Limb (tissue), 2 donors: ENCODE measurements around the gene GAB2.

Experiments used
- DNase-seq, 2 donors: peaks; one replicate each; pipeline ENCODE4 v3.0.0-alpha.2; 2016; ENCODE audit errors: extremely low spot score in 2 of 2

The GAB2 gene

DNA sequence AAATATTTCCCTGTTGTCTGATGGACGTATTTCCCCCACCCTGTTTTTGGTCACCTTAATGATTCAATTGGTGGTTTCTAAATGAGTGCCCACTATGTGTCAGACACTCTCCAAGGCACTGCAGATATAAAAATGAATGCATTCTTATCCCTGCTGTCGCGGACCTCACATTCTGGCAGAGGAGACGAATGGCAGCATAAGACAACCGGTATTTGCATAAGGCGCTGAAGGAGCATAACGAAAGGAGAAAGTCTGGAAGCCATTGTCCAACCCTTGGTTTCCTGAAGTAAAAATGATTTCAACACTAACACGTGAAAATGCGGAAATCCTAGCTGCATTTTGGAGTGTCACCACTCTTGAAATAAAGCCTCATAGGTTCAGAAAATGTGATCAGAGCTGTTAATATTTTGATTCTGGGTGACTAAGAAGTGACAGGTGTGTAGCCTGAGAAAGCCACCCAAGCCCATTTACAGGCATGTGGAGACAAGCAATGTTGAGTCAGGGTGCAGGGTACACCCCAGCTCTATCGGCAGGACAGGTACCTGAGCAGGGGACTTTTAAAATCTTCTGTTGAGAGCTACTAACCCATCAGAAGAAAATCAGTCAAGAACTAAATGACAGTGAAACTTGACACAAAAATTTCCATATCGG is 10.1 kb upstream of the GAB2 start:
- no peak for DNase-seq

DNA sequence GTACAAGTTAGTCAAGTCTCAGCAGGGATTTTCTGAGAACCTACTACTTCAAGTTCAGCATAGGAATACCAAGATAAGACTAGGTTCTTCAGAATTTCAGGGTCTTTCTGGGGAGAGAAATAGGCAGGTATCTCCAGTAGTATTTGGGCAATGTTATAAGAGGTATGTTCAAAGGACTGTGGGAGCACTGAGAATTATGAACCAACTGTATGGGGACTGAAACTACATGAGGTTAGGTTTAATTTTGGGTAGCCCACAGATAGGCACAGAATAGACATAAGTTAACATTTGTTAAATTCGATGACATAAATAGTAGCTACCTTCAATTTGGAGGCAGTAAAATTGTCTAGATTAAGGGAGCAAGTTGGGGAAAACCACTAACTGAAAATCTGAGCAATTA is 9.2 kb upstream of the GAB2 start:
- no peak for DNase-seq

DNA sequence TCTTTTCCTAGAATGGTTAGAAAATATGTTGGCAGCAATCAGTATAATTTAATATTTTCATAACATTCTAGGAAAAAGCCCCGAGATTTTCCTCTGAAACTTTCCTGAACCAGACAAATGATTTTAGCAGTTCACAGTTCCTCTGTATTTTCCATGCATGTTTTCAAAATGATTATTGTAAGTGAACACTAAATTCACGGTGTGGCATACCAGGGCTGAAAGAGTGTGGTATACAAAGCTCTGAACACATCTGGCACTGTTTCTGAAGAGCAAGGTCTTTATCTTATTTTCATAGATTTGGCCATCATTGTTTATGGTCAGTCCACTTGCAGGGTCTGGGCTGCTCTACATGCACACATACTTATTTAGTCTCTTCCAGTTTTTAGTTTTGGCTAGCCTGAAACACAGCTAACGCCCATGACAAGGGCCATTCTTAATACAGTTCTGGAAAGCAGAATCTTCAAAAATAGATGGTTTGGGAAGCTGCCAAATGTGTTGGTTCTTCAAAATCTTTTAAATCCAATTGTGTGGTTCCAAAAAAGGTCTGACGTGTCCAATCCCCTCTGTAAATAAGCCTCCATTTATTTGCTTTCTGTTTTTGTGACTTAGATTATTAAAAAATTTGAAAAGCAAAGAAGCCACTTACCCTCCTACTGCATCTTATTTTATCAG is 7.9 kb upstream of the GAB2 start:
- no peak for DNase-seq

DNA sequence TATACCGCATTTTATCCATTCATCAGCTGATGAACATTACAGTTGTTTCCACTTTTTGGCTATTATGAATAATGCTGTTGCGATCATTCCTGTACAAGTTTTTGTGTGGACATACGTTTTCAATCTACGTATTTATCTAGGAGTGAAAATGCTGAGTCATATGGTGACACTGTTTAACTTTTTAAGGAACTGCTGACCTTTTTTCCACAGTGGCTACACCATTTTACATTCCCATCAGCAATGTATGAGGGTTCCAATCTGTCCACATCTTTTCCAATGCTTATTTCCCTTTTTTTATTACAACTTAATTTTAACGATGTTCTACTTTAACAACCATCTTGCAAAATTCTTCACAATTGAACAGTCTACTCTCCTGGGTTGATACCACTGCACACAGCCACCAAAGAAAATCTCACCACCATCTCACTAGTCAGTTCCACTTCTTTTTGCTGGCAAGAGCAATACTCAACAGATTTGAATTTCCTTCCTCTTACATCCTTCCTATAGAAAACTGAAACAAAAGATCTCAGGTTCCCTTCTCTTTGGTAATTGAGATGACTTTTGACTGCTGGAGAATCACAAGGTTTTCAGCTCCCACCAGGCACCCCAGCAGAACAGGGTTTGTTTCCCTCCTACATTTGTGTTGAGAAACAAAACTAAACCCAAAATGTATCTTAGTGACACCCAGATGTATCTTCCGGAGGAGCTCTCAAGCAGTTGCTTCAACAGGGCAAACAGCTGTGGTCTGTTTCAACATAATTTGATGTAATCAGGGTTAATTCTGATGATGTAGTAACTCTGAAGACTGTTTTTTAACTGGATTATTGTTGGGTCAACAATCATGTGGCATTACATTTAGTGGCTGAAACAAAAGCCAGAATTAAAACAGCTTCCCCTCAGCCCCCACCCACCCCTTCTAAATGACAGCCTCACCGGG is 7.0 kb upstream of the GAB2 start:
- DNase-seq = no peak

DNA sequence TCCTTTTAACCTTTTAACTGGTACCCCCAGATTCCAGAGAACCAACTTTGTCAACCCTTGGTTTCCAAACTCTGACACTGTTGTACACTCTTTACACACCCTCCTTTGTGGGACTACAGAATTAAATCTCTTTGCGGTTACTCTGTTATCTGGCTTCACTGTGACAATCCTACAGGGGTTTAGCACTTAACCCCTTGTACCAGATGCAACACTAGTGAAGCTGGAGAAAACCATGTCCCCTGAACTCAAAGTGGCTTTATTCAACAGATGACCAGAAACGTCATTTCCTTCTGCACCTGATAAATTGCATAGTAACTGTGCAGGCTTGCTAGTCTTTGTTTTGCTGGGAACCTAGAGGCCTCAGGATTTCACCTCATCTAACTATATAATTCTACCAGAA is 5.6 kb upstream of the GAB2 start:
- no peak for DNase-seq

DNA sequence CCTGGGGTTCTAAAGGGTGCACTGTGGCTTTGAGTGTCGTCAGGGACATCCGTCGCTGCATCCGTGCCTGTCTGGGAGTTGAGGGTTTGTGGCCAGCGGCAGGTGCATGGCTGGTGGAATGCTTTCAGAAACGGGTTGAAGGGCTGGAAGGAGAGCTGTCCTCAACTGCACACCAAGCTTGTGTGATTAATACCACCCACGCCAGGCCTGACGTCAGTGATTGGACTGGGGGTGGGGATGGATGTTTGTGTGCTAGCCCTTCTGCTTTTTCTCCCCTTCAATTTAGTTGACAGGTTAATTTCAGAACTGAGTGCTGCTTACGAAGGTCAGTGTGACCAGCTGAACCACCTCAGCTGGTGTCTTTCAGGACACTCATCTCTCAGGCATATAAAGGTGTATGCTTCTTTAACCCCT is 3.2 kb upstream of the GAB2 start:
- peak in 1 of 2 donors; percentile 40 for DNase-seq

DNA sequence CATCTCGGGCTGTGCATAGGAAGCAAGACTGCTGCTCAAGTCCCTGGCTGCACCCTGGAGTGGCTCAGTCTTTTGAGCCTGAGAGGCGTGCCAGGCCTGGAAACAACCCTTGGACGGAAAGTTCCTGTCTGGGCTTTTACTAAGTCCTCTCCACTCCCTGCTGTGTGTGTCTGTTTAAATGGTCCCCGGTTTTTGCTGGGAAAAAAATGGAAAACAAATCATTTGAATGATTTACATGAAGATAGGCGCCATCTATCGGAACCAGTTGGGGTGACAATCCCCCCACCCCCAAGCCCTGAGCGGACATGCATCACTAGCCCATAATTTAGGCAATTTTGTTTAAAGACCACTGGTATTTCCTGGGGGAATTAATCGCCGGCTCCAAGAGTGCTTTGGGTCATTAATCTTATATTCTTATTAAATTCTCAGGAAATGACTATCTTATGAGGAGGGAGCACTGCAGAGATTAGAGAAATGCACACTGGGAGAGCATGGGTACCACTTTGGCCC is 2.7 kb upstream of the GAB2 start:
- DNase-seq = peak; percentile 62 to 77

DNA sequence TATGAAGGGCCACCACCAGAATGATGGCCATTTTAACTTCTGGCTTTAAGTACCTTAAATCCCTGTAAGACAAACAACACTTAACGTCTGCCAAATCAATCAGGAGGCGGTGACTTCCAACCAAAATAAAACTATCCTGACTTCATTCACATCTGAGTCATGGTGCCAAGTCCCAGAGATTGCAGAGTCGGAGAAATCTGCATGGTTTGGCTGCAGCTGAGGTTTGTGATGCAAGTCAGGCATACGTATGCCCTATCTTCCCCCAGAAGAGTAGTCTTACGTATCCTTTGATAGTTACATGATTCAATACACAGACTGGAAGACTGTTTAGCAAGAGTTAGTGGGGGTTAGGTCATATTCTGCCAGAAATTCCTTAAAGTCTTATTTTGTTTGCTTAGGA is 1.7 kb upstream of the GAB2 start:
- DNase-seq = no peak

DNA sequence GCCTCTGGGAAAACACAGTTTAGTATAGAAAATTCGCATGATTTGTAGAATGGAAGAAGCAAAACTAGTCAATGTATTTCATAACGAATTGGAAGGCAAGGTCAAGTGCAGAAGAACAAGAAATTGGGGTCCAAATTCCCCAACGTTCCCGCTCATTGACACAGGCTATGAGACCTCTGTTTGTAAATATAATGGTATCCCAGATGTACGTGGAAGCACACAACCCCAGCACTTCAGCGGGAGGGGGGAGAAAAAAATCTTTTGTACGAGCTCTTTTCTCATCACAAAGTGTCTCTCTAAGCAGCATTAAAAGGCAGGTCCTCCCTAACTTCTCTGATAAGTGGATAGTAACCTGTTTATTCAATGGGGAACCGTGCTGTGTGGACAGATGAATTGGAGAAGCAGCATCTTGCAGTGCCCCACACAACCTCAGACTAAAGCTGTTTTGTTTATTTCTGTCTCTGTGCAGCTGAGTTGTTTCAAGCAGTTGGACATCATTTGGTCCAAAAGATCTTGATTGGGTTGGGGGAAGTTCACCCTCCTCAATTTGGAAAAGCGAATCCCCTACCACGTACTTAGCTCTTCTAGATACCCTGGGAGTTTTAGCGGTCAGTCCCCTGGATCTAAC is 1.1 kb upstream of the GAB2 start:
- no peak for DNase-seq

DNA sequence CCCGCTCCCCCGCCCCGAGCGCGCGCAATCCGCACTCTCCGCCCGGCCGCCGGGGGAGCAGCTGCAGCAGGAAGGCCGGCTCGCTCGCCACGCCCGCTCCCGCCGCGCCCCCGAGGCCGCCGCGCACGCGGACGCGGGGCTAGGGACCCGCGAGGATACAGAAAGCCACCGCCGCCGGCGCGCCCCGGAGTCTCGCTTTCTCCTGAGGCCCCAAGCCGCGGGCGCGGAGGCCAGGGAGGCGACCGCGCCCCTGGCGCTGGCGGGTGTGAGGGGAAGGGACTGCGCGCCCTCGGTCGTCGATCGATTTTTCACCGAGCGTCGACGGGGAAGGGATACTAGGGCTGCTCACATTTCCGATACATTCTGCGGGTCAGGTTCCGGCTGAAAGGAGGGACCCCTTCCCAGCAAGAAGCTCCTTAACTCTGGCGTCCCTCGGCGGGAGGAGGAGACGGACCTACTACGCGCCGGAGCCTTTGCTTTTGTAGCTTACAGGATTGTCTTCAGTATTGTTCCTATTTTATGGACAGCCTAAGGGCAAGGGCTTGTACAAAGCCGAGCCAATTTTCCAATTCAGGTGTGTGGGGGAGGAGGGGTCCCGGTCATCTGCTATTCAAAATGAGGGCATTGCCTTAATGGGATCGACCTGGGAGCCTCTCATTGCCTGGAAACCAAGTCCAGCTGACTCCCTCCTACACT is 416 bp upstream of the GAB2 start:
- DNase-seq = peak; percentile 72 to 90

DNA sequence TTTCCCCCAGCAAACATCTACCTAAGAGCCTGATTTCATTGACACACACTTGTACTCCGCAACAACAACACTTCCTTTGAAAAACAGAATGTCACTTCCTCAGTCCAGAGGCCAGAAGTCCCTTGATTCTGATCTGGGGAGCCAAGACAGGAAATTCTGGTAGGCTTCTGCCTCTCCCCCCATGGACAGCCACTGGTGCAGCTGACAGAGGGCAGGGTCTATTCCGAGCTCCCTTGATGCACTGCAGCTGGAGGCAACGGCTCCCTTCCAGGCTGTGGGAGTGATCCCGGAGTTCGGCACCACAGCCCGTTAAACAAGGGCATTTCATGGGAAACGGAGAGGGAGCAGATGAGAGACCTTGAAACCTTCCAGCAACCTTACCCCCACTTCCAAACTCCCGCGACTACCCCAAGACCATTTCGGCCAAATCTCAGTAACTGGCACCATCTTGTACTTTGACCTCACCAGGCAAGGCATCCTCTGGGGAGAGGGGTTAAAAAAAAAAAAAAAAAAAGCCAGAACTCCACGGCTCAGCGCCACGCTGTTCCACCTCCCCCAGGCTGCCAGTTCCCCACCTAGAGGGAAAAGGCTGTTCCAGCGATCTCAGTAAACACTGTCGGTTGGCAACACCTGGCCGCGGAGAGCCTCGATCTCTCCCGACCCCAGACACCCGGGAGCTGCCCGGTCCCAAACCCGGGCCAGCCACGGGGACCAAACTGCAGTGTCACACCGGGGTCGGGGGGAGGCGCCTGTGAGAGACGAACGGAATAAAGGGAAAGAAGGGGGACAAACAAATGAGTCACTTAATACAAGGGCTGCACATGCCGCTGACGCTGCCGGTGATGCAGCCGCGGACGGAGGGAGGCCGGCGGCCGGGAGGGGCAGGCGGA is 1.1 kb downstream of the GAB2 start:
- DNase-seq = peak; percentile 52 to 86

DNA sequence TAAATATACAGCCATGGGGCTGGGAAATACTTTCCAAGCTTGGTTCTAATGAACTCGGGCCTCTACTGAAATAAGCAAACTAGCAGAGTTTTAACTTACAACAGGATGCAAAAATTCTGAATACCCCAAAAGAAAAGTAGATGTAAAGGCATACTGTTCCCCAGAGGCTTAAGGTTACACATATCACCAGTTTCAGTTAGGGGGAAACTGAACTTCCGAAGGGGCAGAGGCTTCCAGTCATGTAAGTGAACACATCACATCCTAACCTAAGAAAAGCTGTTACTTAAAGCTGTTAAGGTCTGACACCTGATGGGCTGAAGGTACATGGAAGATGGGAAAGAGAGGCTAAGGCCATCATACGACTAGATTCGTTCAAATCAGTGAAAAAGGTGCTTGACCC is 2.3 kb downstream of the GAB2 start:
- DNase-seq = no peak

DNA sequence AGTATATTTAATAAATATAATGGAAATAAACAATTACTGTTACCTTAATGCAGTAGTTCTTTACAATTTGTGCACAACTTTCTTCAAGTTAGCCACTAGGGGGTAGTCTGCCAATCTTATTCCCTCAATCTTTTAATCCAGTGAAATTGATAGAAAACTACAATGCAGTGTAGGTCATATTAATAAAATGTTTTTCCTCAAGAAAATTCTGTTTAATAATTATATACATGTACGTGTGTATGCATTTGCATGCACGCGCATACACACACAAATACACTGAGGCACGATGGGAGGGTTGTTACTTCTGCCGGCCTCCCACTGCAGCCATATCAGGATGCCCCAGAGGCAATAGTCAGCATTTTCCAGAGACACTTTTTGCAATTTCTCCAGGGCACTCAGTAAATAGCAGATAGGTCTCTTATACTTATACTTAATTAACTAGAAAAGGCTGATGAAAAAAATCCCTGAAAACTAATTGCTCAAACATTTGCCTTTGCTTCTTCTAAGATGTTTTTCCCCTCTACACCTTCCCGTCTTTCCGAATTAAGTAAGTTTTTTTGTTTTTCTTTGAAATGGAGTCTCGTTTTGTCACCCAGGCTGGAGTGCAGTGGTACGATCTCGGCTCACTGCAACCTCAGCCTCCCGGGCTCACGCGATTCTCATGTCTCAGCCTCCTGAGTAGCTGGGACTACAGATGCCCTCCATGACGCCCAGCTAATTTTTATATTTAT is 3.1 kb downstream of the GAB2 start:
- peak in 1 of 2 donors; percentile 51 for DNase-seq

DNA sequence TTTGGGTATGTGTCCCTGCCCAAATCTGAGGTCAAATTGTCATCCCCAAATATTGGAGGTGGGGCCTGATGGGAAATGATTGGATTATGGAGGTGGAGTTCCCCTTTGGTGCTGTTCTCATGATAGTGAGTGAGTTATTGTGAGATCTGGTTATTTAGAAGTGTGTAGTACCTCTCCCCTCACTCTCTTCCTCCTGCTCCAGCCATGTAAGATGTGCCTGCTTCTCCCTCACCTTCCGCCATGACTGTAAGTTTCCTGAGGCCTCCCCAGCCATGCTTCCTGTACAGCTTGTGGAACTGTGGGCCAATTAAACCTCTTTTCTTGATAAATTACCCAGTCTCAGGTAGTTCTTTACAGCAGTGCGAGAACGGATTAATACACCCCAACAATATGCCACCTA is 9.0 kb downstream of the GAB2 start:
- DNase-seq = no peak

DNA sequence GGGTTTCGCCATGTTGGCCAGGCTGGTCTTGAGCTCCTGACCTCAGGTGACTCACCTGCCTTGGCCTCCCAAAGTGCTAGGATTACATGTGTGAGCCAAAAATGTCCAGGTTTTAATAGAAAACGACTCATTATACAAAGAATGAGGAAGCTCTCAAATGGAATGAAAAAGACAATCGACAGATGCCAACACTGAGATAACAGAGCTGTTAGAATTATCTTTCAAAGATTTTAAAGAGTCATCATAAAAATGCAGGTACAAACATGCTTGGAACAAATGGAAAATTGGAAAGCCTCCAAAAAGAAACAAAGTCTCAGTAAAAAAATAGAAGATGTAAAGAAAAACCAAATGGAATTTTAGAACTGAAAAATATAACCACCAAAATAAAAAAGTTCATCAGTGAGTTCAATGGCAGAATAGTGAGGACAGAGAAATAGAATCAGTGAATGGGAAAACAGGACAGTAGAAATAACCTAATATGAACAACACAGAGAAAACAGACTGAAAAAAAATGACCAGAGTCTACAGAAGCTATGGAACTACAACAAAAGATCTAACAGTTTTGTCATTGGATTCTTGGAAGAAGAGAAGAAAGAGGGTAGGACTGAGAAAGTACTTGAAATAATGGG is 10.9 kb downstream of the GAB2 start:
- no peak for DNase-seq

DNA sequence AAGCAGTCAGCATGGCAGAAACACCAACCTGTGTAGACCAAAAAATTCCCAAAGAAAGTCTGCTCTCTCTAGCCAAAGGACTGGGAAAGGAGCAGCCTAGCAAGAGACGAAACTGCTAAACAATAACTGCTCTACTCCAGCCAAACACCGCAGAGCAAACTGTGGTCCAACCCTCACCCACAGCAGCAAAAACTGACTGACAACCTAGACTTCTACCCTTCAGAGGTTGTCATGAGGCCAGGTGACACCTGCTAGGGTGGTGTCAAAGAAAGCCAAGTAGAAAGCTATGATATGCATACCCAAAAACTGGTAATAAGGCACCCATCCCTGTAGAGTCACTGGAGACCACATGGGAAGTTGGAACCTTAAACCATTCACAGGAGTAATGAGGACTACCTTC is 11.8 kb downstream of the GAB2 start:
- no peak for DNase-seq

DNA sequence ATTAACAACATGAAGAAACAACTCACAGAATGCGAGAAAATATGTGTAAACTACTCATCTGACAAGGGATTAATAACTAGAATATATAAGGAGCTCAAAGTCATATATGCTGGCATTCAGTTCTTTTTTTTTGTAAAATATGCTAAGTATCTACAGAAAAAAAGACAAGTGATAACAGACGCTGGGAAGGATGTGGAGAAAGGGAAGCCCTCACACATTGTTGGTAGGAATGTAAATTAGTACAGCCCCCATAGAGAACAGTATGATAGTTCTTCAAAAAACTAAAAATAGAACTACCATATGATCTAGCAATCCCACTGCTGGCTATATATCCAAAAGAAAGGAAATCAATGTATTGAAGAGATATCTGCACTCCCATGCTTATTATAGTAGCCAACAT is 13.8 kb downstream of the GAB2 start:
- DNase-seq = no peak

DNA sequence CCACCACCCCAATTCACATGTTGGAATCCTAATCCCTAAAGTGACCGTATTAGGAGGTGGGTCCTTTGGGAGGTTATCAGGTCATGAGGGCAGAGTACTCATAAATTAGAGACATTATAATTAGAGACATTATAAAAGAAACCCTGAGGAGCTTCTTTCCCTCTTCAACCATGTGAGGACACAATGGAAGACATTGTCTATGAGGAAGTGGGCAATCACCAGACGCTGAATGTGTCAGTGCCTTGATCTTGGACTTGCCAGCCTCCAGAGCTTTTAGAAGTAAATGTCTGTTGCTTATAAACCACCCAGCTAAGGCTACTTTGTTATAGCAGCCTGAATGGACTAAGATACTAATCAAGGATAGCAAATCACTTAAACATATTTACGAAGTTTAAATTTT is 14.8 kb downstream of the GAB2 start:
- DNase-seq = no peak

DNA sequence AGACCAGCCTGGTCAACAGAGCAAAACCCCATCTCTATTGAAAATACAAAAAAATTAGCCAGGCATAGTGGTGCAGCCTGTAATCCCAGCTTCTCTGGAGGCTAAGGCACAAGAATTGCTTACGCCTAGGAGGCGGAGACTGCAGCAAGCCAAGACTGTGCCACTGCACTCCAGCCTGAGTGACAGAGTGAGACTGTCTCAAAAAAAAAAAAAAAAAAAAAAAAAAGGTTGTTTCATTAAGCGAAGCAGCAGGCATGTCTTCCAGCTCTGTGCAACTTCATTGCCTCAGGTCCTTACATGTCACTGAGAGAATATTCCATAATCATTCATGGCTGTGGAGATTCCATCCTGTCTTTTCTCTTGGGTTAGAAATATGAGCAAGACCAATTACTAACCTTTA is 16.9 kb downstream of the GAB2 start:
- DNase-seq = no peak
